Fibroblast of gingiva (primary cell): ENCODE measurements around the gene TRDN.
"Not testable (repeated sequence)": the region's sequence is repeated elsewhere in the genome, so short reads cannot be mapped to it uniquely, and the experiment has no call there.

Experiments used
- DNase-seq: peaks from one replicate; pipeline ENCODE4 v3.0.0-alpha.2; 2011; ENCODE audit warnings: low read depth

Gene TRDN

DNA sequence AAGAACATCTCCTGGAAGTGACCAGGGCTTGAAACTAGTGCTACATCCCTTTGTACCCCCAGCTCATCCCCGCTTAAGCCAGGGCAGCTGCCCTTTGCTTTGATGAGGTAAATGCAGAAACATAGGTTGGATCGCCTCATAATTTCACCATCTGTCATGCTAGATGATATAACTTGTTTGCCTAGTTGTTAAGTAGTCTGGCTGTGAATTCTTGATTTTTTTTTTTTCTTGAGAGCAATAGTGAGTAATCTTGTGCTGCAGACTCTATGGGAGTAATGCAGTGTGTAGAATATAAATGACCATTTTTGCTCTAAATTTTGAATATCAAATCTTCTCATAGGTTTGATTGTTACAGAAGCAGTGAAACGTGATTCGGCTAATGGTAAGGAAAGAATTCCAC is 4.1 kb downstream of the TRDN start:
- no peak for DNase-seq

GRCh38 chr6:123629258-123629941 is 7.3 kb downstream of the TRDN start:
- no peak for DNase-seq

- no peak for DNase-seq
Observed at GRCh38 chr6:123625696-123626095, 11.1 kb downstream of the TRDN start.

- DNase-seq = no peak
Observed at GRCh38 chr6:123622780-123623179, 14.0 kb downstream of the TRDN start.

- DNase-seq = no peak
Observed at GRCh38 chr6:123619156-123619555, 17.6 kb downstream of the TRDN start.

GRCh38 chr6:123616942-123617341 is 19.8 kb downstream of the TRDN start:
- DNase-seq = no peak

- DNase-seq = no peak
Observed at GRCh38 chr6:123616016-123616415, 20.7 kb downstream of the TRDN start.

DNA sequence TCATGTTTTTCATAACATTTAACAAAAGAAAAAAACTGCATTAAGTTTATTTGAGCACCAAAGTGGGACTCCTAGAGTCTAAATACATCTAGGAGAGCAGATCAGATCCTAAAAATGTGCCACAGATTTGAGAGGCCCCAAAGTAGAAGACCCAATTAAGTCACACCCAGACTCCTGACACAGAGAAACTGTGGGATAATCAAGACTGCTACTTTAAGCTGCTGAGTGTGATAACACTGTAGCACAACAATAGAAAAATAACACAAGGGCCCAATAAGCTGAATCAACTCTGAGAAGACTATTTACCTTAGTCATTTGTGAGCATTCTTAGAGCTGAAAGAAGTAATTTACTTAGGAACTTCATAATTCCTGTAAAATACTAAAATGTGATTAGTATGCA is 26.0 kb downstream of the TRDN start:
- DNase-seq = no peak

DNA sequence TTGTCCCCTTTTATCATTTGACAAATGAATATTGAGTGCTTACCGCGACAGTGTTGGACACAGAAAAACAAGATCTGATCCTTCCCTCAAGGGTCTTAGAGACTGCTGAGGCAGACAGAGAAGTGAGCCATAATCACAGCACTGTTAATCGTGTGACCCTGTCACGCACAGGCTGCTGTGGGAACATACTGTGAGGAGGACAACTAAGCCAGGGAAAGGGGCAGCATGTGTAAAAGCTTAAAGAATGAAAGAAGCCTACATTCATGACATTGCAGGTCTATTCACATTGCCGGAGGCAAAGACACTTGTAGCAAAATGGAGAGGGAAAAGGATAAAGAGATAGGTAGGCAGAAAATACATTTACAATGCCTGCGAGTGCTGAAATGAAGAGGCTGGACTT is 32.7 kb downstream of the TRDN start:
- no peak for DNase-seq

DNA sequence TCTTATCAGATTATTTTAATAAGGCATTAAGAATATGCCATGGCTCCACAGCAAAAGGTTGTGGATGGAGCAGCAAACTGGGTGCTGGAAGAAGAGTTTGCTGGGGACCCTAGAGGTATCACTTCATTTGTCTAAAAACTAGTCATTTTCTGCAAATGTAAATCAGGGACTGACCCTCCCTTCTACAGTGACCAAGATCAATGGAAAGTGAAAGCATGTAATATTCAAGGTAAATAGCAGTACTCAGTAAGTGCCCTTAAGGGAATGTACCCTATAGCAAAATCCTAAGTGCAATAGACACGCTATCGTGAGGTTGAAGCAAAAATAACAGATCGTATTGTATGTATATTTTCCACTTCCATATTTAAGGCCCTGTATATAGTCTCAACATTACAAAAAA is 38.7 kb downstream of the TRDN start:
- no peak for DNase-seq

- DNase-seq = no peak
Observed at GRCh38 chr6:123594776-123595175, 42.0 kb downstream of the TRDN start.

DNA sequence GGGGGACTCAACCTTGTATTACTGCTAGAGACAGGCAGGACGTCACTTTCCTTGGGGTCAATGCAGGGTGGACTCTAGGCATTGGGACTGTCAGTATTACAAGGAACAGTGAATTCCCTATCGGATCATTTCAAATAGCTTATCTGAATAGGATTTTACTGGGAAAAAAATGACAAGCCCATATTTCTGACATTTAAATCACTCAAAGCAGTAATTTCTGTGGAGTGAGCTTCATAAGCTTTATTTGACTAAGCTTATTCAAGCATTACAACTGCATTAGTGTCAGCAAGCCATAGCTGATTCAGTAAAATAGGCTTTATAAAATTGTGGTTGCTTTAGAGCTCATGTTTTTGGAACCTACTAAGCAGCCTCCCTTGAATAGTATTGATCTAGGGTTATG is 44.3 kb downstream of the TRDN start:
- DNase-seq = no peak

- DNase-seq = no peak
Observed at GRCh38 chr6:123589973-123590372, 46.8 kb downstream of the TRDN start.

DNA sequence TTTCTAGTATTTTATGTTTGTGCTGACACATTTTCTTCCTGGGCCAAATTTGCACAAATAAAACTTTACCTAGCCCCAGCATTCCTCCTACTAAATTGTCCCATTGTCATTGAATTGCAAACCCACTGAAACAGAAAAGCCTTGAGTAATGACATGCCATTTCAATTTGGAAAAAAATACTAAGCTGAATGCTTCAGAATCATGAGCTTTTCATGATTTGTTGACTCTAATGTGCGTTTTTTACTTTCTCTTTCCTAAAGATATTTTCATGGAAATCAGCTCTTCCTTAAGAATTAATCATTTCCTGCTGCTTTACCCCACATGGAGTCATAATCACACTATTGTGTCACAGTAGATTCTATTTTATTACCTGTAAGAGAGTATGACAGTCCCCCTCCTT is 47.4 kb downstream of the TRDN start:
- no peak for DNase-seq

DNA sequence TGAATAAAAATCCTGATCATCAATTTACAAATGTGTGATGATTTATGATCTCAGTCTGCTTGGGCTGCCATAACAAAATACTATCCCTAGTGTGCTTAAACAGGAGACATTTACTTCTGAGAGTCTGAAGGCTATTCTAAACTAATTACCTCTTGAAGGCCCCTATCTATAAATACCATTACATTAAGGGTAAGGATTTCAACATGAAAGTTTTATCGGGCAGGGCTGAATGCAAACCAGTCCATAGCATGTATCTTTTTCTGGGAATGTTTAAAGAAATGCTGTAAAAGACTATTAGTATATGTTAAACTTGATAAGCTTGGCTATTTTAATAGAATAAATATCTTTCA is 48.2 kb downstream of the TRDN start:
- no peak for DNase-seq

DNA sequence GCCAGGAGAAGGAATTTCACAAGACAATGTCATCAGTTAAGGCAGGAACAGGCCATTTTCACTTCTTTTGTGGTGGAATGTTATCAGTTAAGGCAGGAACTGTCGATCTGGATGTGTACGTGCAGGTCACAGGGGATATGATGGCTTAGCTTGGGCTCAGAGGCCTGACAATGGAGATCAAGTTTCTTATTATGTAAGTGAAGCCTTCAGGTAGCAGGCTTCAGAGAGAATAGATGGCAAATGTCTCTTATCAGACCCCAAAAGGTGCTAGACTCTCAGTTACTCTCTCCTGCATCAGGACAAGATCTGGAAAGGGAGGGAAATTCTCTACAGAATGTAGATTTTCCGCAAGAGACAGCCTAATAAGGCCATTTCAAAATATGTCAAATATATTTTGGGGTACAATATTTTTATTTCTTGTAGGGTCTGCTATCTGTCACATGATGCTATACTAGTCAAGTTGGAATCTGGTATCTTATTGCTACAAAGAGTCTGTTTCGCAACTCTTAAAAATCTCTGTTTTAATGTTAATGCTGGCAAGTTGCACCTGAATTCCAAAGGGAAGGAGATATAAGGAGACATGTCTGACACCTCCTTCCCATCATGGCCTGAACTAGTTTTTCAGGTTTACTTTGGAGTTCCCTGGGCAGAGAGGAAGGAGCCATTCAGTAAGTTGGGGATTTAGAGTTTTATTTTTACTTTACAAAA is 48.8 kb downstream of the TRDN start:
- no peak for DNase-seq

GRCh38 chr6:123587407-123587806 is 49.3 kb downstream of the TRDN start:
- DNase-seq = not testable (repeated sequence)

DNA sequence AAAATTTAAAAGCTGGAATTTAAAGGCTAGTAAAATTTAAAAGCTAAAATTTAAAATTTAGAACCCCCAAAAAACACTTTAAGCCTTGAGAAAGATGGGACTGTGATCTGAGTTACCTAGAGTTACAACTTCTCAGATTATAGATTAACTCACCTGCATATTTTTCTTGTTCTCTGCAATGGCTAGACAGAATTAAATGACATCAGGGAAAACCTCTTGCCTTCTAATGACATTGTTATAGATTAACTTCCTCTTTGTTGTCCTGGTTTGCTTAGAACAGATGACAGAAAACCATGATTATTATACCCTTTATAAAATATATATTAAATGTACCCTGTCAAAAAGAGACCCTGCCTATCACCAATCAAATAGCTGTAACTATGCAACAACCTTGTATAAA is 56.4 kb downstream of the TRDN start:
- no peak for DNase-seq

- DNase-seq = no peak
Observed at GRCh38 chr6:123575188-123575587, 61.6 kb downstream of the TRDN start.

DNA sequence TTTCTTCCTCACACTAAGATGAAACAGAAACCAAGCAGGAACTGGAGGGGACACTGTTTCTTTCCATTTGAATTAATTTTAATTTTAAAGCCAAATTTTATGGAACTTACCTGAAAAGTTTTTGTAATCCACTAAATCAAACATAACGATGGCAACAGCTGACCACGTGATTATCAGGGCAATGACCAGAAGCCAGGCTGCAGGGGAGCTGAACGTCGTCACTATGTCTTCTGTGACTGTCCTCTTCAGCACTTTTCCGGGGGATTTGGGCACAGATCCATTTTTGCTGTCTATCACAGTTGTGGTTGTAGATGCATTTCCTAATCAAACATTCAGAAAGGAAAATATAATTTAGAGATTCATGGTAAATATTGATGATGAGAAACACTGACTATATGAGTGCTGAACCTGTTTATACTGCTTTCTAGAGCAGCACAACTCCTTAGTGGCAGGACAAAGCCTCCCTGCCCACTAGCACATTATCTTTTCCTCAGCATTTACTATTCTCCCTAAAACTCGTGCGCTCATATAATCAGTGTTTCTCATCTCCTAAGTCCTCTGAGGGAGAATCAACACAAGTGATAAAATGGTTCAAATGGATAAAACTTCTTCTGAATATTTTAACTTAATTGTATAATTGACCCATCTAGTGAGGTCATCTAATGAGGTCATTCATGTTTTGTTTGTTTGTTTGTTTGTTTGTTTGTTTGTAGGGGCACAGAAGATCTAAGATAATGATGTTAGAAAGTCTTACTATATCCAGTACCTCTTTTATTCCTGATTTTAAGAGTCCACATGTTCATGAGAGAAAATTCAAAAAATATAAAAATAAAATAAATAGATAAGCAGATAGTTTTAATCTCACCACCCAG is 65.7 kb downstream of the TRDN start:
- no peak for DNase-seq

DNA sequence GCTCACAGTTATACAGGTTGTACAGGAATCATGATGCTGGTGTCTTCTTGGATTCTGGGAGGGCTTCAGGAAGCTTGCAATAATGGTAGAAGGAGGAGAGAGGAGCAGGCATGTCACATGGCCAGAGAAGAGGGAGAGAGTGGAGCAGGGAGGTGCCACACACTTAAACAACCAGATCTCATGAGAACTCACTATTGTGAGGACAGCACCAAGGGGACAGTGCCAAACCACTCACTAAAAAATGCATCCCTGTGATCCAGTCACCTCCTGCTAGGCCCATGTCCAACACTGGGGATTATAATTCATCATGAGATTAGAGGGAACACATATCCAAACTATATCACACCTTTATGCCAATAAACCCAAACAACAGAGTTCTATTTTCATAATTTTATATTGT is 67.2 kb downstream of the TRDN start:
- DNase-seq = no peak

- no peak for DNase-seq
Observed at GRCh38 chr6:123565529-123565928, 71.2 kb downstream of the TRDN start.

- DNase-seq = no peak
Observed at GRCh38 chr6:123564361-123564760, 72.4 kb downstream of the TRDN start.
